Mucosa of descending colon (tissue), 3 donors: ENCODE results near the gene MLLT3. TPM values are rescaled to one million over a fixed set of nuclear protein-coding genes. Genes with fewer than 3 reads are reported as not detected.

Experiments
- ATAC-seq: fragments of 200-7000 bp; cut with Tn5 transposase; one replicate; pipeline ENCODE4 v1.9.1; 2020; ENCODE audit warnings: mild to moderate bottlenecking, moderate library complexity
- DNase-seq, 3 donors: peaks; one replicate each; pipeline ENCODE4 v3.0.0-alpha.2; 2020
- H3K36me3 ChIP-seq: fragments of 200-600 bp; one replicate; pipeline ENCODE4 v1.8.0; 2021; ENCODE audit warnings: low read depth, mild to moderate bottlenecking
- H3K4me1 ChIP-seq: fragments of 200-600 bp; one replicate; pipeline ENCODE4 v1.8.0; 2021; ENCODE audit warnings: low read depth, mild to moderate bottlenecking
- H3K4me3 ChIP-seq: fragments of 200-600 bp; one replicate; pipeline ENCODE4 v1.8.0; 2021; ENCODE audit warnings: mild to moderate bottlenecking
- H3K9me3 ChIP-seq: fragments of 200-600 bp; one replicate; pipeline ENCODE4 v1.8.0; 2021; ENCODE audit warnings: mild to moderate bottlenecking
- CTCF ChIP-seq: fragments of 200-600 bp; IDR thresholded peaks from one replicate; pipeline ENCODE4 v1.8.0; 2022; ENCODE audit warnings: antibody characterized with exemption, mild to moderate bottlenecking
- intact Hi-C, 2 donors: fragments of 100-400 bp; cut with DNase I in 1 of 2; cut with micrococcal nuclease in 1 of 2; formaldehyde crosslinking; loops; one replicate each; pipeline versions ENCODE4 v1.11.0 to v1.11.1; 2022; cut with DNase I, micrococcal nuclease
- total RNA-seq, 3 donors: library from RNA; stranded (reverse); fragmentation: NEBNext Ultra II Directional in 2 of 3; extraction: Animal tissue kit (Norgen Biotek cat#: 25700) in 2 of 3; gene quantifications; one replicate each; pipeline versions ENCODE4 v1.2.1 to v1.2.4, GENCODE V29; 2021 to 2023
- donor health status: DM: no; HTN: no; CAD: no; lungs with moderate emphysema.
- donor health status: DM: no; HTN: no; CAD: no.
- donor health status: DM: no; HTN: yes; CAD: no.

The MLLT3 gene
- total RNA-seq, 3 donors from 2014 or later, result 35.1 to 53.7 (median 46.5) TPM

- intact Hi-C loops, result no loop called here
- no peak for TF ChIP-seq CTCF
- Histone ChIP-seq H3K36me3 (no peaks in the 10 kb centered on the region), H3K4me3 (no peak overlapping the region), H3K4me1 (no peaks in the 10 kb centered on the region), H3K9me3 (peaks cover 17% of the 10 kb centered on the region)
- DNase-seq (no peak), ATAC-seq (no peak)
Measured at GRCh38 chr9:20538956-20539355, 83.3 kb downstream of the MLLT3 start.

GRCh38 chr9:20538092-20538491 is 84.2 kb downstream of the MLLT3 start:
- ATAC-seq (no peak), DNase-seq (no peak)
- Histone ChIP-seq H3K4me1 (no peaks in the 10 kb centered on the region), H3K9me3 (peaks cover 17% of the 10 kb centered on the region), H3K4me3 (no peak overlapping the region), H3K36me3 (no peaks in the 10 kb centered on the region)
- TF ChIP-seq CTCF, result no peak
- intact Hi-C loops, result no loop called here

- H3K4me3 ChIP-seq, result no peak overlapping the region
- no peak for TF ChIP-seq CTCF
- DNase-seq, result no peak
- peaks cover 17% of the 10 kb centered on the region for H3K9me3 ChIP-seq
- H3K4me1 ChIP-seq, result no peaks in the 10 kb centered on the region
- no peak for ATAC-seq
- H3K36me3 ChIP-seq, result no peaks in the 10 kb centered on the region
- intact Hi-C loops, result no loop called here
Measured at GRCh38 chr9:20537294-20537693, 85.0 kb downstream of the MLLT3 start.

GRCh38 chr9:20532584-20532983 is 89.7 kb downstream of the MLLT3 start:
- intact Hi-C loops, result no loop called here
- TF ChIP-seq CTCF, result no peak
- no peak for DNase-seq

GRCh38 chr9:20529837-20530236 is 92.5 kb downstream of the MLLT3 start:
- Histone ChIP-seq H3K9me3 (no peaks in the 10 kb centered on the region), H3K36me3 (no peaks in the 10 kb centered on the region), H3K4me1 (peaks cover 10% of the 10 kb centered on the region), H3K4me3 (no peak overlapping the region)
- ATAC-seq, result no peak
- no peak for DNase-seq
- intact Hi-C loops, result no loop called here
- TF ChIP-seq CTCF, result no peak

More at GRCh38 chr9:20532584-20532983, 89.7 kb downstream of the MLLT3 start:
- Histone ChIP-seq H3K4me1 (no peaks in the 10 kb centered on the region), H3K9me3 (no peaks in the 10 kb centered on the region), H3K4me3 (no peak overlapping the region), H3K36me3 (no peaks in the 10 kb centered on the region)
- no peak for ATAC-seq

GRCh38 chr9:20528253-20528652 is 94.0 kb downstream of the MLLT3 start:
- Histone ChIP-seq H3K36me3 (no peaks in the 10 kb centered on the region), H3K4me3 (no peak overlapping the region), H3K9me3 (no peaks in the 10 kb centered on the region), H3K4me1 (peaks cover 10% of the 10 kb centered on the region)
- intact Hi-C loops, result no loop called here
- DNase-seq (no peak), ATAC-seq (no peak)
- TF ChIP-seq CTCF, result no peak
